Hepatocyte (in vitro differentiated cells): ENCODE measurements around the gene HSD17B8.

Source experiments
- CTCF ChIP-seq: fragments of 200-600 bp; sonication (generic); IDR thresholded peaks from 2 replicates; pipeline ENCODE4 v1.5.1; 2016; ENCODE audit warnings: antibody characterized with exemption, mild to moderate bottlenecking; ENCODE audit not compliant: poor library complexity
- EZH2 ChIP-seq: fragments of 200-600 bp; sonication (generic); IDR thresholded peaks from 2 replicates; pipeline ENCODE4 v1.6.1; 2016; ENCODE audit warnings: antibody characterized with exemption, mild to moderate bottlenecking, borderline replicate concordance
- EZH2phosphoT487 ChIP-seq: fragments of 200-600 bp; sonication (generic); IDR thresholded peaks from one replicate; pipeline ENCODE4 v1.6.1; 2018; ENCODE audit warnings: antibody characterized with exemption, mild to moderate bottlenecking, low read depth, moderate library complexity; ENCODE audit not compliant: unreplicated experiment, severe bottlenecking

GRCh38 chr6:33254591-33254990 lies 50.1 kb downstream of the HSD17B8 start:
- no peak for TF ChIP-seq CTCF
- TF ChIP-seq EZH2, result no peak
- no peak for TF ChIP-seq EZH2phosphoT487
